ENCODE measurements around the gene CPEB4. TPM values are rescaled to one million over a fixed set of nuclear protein-coding genes. Genes with fewer than 3 reads are reported as not detected.

The CPEB4 gene
- total RNA-seq, 1 experiment from 2014 or later: 11.1 TPM

DNA sequence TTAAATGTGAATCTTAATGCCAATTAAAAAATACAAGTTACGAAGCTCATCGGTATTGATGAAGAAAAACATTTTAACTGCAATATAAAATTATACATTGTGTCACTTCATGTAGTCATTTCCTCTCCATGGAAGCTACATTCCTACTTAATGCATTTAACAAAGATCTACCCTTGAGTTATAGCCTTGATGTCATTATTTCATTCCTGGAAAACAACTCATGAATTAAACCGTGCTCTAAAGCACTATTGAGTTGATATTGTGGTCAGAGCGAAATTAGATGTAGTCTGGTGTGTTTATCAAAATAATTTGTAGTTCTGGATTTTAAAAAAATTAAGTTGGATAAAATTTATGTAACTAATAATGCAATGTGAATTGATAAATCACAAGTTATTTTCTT lies 111.9 kb downstream of the CPEB4 start:
- TF ChIP-seq POLR2AphosphoS5 (IDR thresholded peaks at IDR 0.05; ENCODE audit: low read depth, low read length): no peak
- no peak for TF ChIP-seq CTCF (IDR thresholded peaks at IDR 0.05 in 2 of 3, conservative IDR thresholded peaks at IDR 0.05 in 1 of 3; ENCODE audit: borderline replicate concordance in 1 of 3, insufficient read depth in 1 of 3, low read depth in 2 of 3, low read length in 2 of 3)
- TF ChIP-seq, protein P1, sequence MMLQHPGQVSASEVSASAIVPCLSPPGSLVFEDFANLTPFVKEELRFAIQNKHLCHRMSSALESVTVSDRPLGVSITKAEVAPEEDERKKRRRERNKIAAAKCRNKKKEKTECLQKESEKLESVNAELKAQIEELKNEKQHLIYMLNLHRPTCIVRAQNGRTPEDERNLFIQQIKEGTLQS (IDR thresholded peaks at IDR 0.05): no peak
- TF ChIP-seq FOSL1 (IDR thresholded peaks at IDR 0.05; ENCODE audit: low read depth): no peak
- TF ChIP-seq JUND (IDR thresholded peaks at IDR 0.05): no peak
- TF ChIP-seq, protein P2, sequence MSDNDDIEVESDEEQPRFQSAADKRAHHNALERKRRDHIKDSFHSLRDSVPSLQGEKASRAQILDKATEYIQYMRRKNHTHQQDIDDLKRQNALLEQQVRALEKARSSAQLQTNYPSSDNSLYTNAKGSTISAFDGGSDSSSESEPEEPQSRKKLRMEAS (IDR thresholded peaks at IDR 0.05): no peak
- TF ChIP-seq RAD21 (IDR thresholded peaks at IDR 0.05; ENCODE audit: low read depth): no peak
- TF ChIP-seq POLR2A (IDR thresholded peaks at IDR 0.05; ENCODE audit: borderline replicate concordance, extremely low read depth, insufficient read depth, insufficient read length): no peak
- no peak for TF ChIP-seq ZNF274 (IDR thresholded peaks at IDR 0.05; ENCODE audit: low read depth, low read length)
- TF ChIP-seq ELF1 (IDR thresholded peaks at IDR 0.05; ENCODE audit: borderline replicate concordance, low read depth): no peak
- TF ChIP-seq TCF7L2 (IDR thresholded peaks at IDR 0.05; ENCODE audit: borderline replicate concordance, extremely low read depth, insufficient read depth, insufficient read length): no peak
- TF ChIP-seq SIN3A (IDR thresholded peaks at IDR 0.05; ENCODE audit: low read depth): no peak
- no peak for TF ChIP-seq EZH2 (IDR thresholded peaks at IDR 0.05)
- no peak for TF ChIP-seq CBX3 (IDR thresholded peaks at IDR 0.05; ENCODE audit: low read depth)
- no peak for TF ChIP-seq YY1 (IDR thresholded peaks at IDR 0.05; ENCODE audit: extremely low read depth, insufficient replicate concordance, low read depth, low read length)
- no peak overlapping the region for H3K9ac ChIP-seq (ENCODE audit: low read length)
- H3K4me3 ChIP-seq (replicated peaks in 1 of 2; ENCODE audit: low read depth in 1 of 2, low read length in 2 of 2): no peak overlapping the region
- ChIA-PET CTCF (no interaction called here), POLR2A (no interaction called here), RAD21 (ENCODE audit: low non-redundant PET in 1 of 2, low total read pairs in 2 of 2, uncharacterized antibody in 2 of 2, unreplicated experiment in 2 of 2) (no interaction called here)
- no peaks in the 10 kb centered on the region for H3K79me2 ChIP-seq (ENCODE audit: insufficient read depth, low read length)
- H4K20me1 ChIP-seq (ENCODE audit: insufficient read depth): no peaks in the 10 kb centered on the region
- no peaks in the 10 kb centered on the region for H3K9me3 ChIP-seq (ENCODE audit: control insufficient read depth in 1 of 2, insufficient read depth in 1 of 2, low read depth in 1 of 2, low read length in 2 of 2)
- BruUV-seq (replicated peaks): no TSS peak
- H2AFZ ChIP-seq (ENCODE audit: low read depth, low read length, poor library complexity, severe bottlenecking): no peak overlapping the region
- H3K27ac ChIP-seq (ENCODE audit: low read depth, low read length): no peak overlapping the region
- intact Hi-C loops (cut with micrococcal nuclease): no loop called here
- DNase-seq (ENCODE audit: low read depth, low spot score) (no peak), ATAC-seq (no peak)
- no peaks in the 10 kb centered on the region for H3K4me1 ChIP-seq (ENCODE audit: control insufficient read depth in 1 of 2, insufficient read depth in 2 of 2, low read length in 2 of 2)
- H3K27me3 ChIP-seq (ENCODE audit: insufficient read depth, low read length): peaks cover 21% of the 10 kb centered on the region
- H3K36me3 ChIP-seq (ENCODE audit: control insufficient read depth in 1 of 2, insufficient read depth in 2 of 2, low read length in 2 of 2): no peaks in the 10 kb centered on the region
- no peak overlapping the region for H3K4me2 ChIP-seq (ENCODE audit: low read length)
- H3K9me2 ChIP-seq (ENCODE audit: insufficient read depth): no peaks in the 10 kb centered on the region
